ENCODE data around the gene PRPS2. TPM values are rescaled to one million over a fixed set of nuclear protein-coding genes. Genes with fewer than 3 reads are reported as not detected.

Gene PRPS2
- total RNA-seq, 6 experiments from 2014 or later = 22.2 to 36.9 (median 30.3) TPM

DNA sequence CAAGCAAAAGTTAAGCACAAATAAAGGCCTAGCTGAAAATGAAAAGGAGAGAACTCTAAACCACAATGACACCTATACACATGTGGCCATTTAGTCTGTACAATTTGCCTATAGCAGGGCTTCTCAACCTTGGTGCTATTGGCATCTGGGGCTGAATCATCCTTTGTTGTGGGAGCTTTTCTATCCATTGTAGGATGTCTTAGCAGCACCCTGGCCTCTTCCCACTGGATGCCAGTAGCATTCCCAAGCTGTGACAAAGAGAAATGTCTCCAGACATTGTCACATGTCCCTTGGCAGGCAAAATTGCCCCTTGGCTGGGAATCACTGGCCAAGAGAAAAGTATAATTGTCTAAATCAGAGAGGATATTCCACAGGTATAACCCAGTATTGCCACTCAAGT is 13.5 kb upstream of the PRPS2 start:
- no peak for DNase-seq

DNA sequence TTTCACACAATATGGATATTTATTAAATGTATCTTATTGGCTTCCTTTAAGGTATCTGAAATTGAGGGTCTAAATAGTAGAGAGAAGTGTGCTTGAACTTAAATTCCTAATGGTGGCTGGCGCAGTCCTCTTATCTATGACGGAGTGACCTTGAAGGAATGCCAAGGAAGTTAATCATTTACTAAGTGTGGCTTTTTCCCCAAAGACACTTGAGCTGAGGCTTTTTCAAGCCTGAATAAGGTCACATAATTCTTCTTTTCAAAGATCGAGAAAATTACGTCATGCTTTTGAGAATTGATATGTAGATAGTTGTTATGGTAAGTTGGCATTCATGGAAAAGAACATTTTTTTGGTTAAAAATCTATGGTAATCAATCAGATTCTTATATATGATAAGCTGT is 11.7 kb upstream of the PRPS2 start:
- Mint-ChIP-seq H3K27ac (no peak overlapping the region), H3K4me3 (no peak overlapping the region), H3K36me3 (ENCODE audit: low read depth) (no peaks in the 10 kb centered on the region), H3K27me3 (ENCODE audit: insufficient read depth) (peaks cover 5% of the 10 kb centered on the region), H3K9me3 (no peaks in the 10 kb centered on the region), H3K4me1 (ENCODE audit: low read depth) (no peaks in the 10 kb centered on the region)
- TF ChIP-seq, protein P1, sequence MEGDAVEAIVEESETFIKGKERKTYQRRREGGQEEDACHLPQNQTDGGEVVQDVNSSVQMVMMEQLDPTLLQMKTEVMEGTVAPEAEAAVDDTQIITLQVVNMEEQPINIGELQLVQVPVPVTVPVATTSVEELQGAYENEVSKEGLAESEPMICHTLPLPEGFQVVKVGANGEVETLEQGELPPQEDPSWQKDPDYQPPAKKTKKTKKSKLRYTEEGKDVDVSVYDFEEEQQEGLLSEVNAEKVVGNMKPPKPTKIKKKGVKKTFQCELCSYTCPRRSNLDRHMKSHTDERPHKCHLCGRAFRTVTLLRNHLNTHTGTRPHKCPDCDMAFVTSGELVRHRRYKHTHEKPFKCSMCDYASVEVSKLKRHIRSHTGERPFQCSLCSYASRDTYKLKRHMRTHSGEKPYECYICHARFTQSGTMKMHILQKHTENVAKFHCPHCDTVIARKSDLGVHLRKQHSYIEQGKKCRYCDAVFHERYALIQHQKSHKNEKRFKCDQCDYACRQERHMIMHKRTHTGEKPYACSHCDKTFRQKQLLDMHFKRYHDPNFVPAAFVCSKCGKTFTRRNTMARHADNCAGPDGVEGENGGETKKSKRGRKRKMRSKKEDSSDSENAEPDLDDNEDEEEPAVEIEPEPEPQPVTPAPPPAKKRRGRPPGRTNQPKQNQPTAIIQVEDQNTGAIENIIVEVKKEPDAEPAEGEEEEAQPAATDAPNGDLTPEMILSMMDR (IDR thresholded peaks at IDR 0.05) = no peak
- DNase-seq = no peak

More for the DNA sequence above, 13.5 kb upstream of the PRPS2 start:
- Mint-ChIP-seq H3K9me3 (no peaks in the 10 kb centered on the region), H3K4me3 (no peak overlapping the region), H3K27ac (no peak overlapping the region), H3K36me3 (ENCODE audit: low read depth) (no peaks in the 10 kb centered on the region), H3K27me3 (ENCODE audit: insufficient read depth) (peaks cover 8% of the 10 kb centered on the region), H3K4me1 (ENCODE audit: low read depth) (no peaks in the 10 kb centered on the region)
- TF ChIP-seq, protein P1 (IDR thresholded peaks at IDR 0.05) = no peak

DNA sequence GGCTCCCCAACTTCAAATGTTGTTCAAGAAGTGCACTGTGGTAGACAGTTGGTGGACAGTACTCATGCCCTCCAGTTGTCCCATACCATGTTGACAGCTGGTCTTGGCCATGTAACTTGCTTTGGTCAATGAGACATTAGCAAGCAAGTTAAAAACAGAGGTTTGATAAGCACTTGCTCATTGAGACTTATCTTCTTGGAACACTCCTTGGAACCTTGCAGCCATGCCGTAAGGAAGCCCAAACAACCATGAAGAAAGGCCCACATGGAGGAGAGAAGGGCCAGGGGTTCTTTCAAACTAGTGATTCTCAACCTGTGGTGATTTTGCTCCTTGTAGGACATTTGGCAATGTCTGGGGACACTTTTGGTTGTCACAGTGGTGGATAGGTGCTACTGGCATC is 2.6 kb upstream of the PRPS2 start:
- no peak overlapping the region for H3K27ac Mint-ChIP-seq
- DNase-seq = no peak
- no peak overlapping the region for H3K4me3 Mint-ChIP-seq
- TF ChIP-seq, protein P1 (IDR thresholded peaks at IDR 0.05) = no peak
- no peaks in the 10 kb centered on the region; the same call in 1 of the 2 replicates for H3K36me3 Mint-ChIP-seq (ENCODE audit: low read depth)
- peaks cover 4% of the 10 kb centered on the region for H3K27me3 Mint-ChIP-seq (ENCODE audit: insufficient read depth)
- peaks cover 11% of the 10 kb centered on the region for H3K4me1 Mint-ChIP-seq (ENCODE audit: low read depth)
- H3K9me3 Mint-ChIP-seq = no peaks in the 10 kb centered on the region

DNA sequence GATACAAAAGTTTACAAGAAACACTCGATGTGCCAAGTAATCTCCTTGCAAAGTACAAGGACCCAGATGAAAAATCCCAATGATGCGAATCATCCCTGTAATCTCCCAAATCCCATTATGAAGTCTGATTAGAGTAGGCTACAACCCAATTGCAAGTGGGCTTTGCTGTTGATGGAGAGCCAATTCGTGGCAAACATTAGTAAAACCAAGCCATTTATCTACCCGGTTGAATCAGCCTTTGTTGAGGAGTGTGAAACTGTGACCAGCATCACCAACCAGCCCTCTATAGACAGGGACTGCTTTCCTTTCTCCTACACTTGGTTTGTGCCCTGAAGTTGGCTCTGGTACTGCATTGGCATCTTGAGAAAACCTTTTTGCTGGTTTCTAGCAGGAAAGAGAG is 1.2 kb upstream of the PRPS2 start:
- H3K27me3 Mint-ChIP-seq (ENCODE audit: insufficient read depth) = peaks cover 4% of the 10 kb centered on the region; the same call in 1 of the 2 replicates
- 0 out of 2 replicates have a peak overlapping the region, but pooled peaks have one; percentile 84 for H3K4me3 Mint-ChIP-seq
- peaks cover 11% of the 10 kb centered on the region for H3K4me1 Mint-ChIP-seq (ENCODE audit: low read depth)
- TF ChIP-seq, protein P1 (IDR thresholded peaks at IDR 0.05) = no peak
- no peaks in the 10 kb centered on the region; the same call in 1 of the 2 replicates for H3K36me3 Mint-ChIP-seq (ENCODE audit: low read depth)
- H3K27ac Mint-ChIP-seq = no peak overlapping the region
- no peak for DNase-seq
- H3K9me3 Mint-ChIP-seq = no peaks in the 10 kb centered on the region

DNA sequence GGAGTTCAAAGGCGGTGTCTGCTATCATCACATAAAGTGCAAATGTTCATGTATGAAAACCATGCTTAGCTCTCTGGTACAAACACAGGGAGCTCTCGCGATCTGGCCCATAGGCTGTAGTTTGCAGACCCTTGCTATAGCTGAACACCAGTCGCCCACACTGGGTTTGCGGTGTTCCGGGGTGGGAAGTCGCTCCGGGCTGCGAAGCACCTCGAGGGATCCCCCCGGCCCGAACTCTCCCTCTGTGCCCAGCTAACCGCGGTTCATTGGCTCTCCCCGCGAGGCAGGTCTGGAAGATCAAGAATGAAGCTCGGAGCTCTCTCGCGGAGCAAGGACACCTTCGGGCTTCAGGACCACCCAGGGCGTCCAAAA is 341 bp upstream of the PRPS2 start:
- DNase-seq = no peak
- Mint-ChIP-seq H3K4me1 (ENCODE audit: low read depth) (peaks cover 11% of the 10 kb centered on the region), H3K9me3 (no peaks in the 10 kb centered on the region), H3K4me3 (peak overlapping the region; percentile 84), H3K27me3 (ENCODE audit: insufficient read depth) (peaks cover 6% of the 10 kb centered on the region; the same call in 1 of the 2 replicates), H3K27ac (no peak overlapping the region), H3K36me3 (ENCODE audit: low read depth) (peaks cover 3% of the 10 kb centered on the region; the same call in 1 of the 2 replicates)
- TF ChIP-seq, protein P1 (IDR thresholded peaks at IDR 0.05) = no peak

DNA sequence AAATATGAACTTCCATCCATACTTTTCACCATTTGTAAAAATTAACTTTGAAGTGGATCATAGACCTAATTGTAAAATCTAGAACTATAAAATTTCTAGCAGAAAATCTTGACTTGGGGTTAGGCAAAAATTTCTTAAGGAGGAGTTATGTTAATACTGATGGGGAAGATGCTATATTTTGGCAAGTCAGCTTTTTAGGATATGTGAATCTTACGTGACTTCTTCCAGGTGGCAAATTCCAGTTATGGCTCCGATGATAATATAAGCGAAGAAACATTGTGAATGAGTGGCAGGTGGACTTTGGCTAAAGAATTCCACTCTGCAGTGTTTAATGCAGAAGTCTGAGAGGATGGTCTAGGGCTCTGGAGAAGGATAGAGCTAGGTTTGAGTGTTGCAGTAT is 1.5 kb downstream of the PRPS2 start:
- DNase-seq = no peak
- TF ChIP-seq, protein P1 (IDR thresholded peaks at IDR 0.05) = no peak
- Mint-ChIP-seq H3K27me3 (ENCODE audit: insufficient read depth) (peaks cover 6% of the 10 kb centered on the region; the same call in 1 of the 2 replicates), H3K36me3 (ENCODE audit: low read depth) (peaks cover 3% of the 10 kb centered on the region; the same call in 1 of the 2 replicates), H3K27ac (no peak overlapping the region), H3K4me1 (ENCODE audit: low read depth) (peaks cover 11% of the 10 kb centered on the region), H3K4me3 (peak overlapping the region; percentile 83), H3K9me3 (no peaks in the 10 kb centered on the region)

Measured in HFFc6 (cell line).